ENCODE data around the gene ZNF283. TPM values are rescaled to one million over a fixed set of nuclear protein-coding genes. Genes with fewer than 3 reads are reported as not detected.

ZNF283 gene
- 2.7 and 7.1 TPM in 2 replicates for total RNA-seq

DNA sequence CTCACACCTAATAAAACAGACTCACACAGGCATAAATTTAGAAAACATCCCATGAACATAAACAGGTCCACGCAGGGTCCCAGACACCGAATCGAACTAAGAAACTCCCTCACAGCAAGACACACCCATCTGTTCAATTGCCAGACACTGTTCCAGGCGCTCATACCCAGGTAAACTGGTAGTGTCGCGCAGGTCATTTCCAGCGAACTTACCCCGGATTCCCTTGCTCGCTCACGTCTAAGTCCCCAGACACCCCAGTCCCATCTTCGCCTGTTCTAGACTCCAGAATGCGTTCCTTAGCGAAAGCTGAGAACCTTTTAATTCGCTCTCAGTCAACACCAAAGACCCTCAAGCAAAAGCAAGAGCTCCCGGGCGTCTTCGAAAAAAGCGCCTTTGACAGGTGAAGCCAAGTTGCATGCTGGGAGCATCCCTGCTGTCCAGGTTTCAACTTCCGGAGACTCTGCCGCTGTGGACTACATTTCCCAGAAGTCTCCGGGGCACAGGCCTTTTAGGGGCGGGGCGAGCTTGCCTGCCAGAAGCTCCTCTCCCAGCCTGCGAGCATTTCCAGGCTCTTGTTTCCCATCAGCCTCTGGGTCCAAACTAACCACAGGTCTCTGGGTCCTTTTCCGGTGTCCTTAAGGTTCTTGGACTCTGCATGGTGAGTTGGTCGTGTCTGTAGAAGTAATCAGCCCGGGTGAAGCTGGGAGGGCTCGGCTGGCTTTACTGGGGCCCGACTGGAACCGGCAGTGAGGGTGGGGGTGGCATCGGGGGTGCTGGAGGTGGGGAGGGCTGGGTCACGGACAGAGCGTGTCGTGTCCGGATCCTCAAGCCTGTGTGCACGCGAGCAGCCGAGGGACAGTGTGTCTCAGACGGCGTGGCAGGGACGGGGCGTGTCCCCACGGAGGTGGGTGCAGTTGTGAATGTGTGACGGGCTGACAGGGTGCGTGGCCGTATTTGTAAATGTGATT is at the start of gene ZNF283:
TSS of gene ZNF283 (plus strand) at position 535 of the 968 bp plus-strand sequence. CDS start 6,184 bp downstream, outside the sequence.

DNA sequence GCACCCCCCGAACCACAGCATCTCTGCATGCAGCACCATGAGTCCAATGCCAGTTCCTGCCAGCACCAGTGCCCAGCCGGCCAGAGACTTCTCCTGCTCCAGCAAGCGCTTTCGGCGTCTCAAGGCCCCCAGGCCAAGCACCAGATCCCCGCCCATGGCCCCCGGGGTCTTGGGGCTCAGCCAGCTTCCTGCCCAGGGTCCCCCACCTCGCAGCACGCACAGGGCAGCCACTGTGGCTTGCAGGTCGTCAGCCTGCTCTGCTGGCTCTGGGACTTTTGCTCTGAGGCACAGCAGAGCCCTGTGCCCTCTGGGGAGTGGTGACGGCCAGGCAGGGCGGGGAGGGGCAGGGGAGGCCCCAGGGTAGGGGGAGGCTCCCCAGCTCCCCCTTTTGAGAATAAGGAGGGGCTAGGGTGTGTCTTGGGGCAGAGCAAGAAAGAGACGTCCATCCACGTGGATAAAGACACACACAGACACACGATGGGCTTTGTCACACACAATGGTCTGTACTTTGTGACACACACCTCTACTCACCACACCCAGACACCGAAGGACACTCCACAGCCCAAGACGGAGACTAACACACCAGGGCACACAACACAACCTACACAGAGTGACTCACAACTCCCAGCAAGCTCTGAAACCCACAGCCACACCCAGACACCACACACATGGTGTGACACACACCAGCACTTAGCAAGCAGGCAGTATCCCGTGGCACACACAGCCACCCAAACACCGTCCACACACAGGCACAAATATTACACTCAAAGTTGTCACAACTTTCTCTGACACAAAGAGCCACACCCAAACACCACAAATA is 46.2 kb upstream of the ZNF283 start, which contains the start of gene KCNN4:
TSS of gene KCNN4 (minus strand) at position 268 of the 820 bp plus-strand sequence. CDS start at position 156, 112 bp downstream.

DNA sequence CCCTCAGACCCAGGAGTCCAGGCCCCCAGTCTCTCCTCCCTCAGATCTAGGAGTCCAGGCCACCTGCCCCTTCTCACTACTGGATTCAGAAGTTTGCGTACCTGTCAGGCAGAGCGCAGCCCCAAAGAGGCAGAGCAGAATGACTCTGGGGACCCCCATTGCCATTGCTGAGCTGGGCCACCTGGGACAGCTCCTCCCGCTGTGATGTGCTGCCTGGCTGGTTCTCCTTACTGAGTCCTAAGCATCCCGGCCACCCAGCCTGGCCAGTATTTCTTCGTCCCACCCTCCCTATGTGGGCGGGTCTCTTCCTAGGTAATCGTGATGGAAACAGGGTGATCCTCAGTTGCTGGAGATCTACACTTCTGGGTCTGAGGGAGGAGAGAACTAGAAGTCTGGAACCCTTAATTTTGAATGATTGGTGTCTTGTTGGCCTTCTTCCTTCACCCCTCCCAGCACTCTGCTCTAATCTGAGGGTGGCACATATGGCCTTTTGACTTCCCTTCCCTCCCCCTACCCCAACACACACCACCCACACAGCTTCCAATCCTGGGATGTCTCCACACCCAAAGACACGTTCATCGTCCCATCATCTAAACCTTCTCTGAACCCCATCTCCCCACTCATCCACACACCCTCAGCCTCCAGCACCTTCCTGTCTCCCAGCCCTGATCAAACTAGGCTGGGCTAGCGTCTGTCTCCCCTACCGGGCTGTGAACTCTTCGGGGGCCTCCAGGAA is 24.7 kb upstream of the ZNF283 start, which contains the start of gene LYPD5:
TSS of gene LYPD5 (minus strand) at position 232 of the 736 bp plus-strand sequence. CDS start at position 165, 67 bp downstream.

DNA sequence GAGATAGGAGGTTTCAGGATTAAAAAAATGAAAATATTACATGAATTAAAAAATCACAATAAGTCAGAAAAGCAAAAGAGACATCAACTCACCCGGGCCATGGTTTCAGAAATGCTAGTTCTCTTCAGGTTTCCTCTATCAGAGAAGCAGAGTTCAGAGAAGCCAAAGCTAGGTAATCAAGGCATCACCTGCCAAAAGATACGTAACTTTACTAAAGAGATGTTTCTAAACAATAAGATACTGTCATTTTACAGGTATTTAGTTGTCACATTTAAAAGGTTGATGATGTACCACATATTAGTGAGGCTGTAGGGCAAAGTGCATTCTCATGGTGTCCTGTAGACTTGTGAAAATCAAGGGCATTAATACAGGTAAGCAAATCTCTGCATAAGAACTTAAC is 56.7 kb downstream of the ZNF283 start, which contains the start of gene ZNF404:
TSS of gene ZNF404 (minus strand) at position 101 of the 400 bp plus-strand sequence.

Other genes starting within 250 kb of the ZNF283 start
- gene IRGQ, start 231.2 kb upstream of the ZNF283 start, total RNA-seq, result 15.8 and 43.0 TPM in 2 replicates
- gene ZNF576, start 230.7 kb upstream of the ZNF283 start, total RNA-seq, result 7.2 and 19.6 TPM in 2 replicates
- gene SRRM5, start 215.2 kb upstream of the ZNF283 start, total RNA-seq, result 0.26 TPM in 1 of 2 replicates, not detected in the other
- gene ZNF428, start 207.7 kb upstream of the ZNF283 start, total RNA-seq, result 38.3 and 93.3 TPM in 2 replicates
- 2.6 and 4.8 TPM in 2 replicates for gene CADM4, start 187.5 kb upstream of the ZNF283 start, total RNA-seq
- gene PLAUR, start 157.2 kb upstream of the ZNF283 start, total RNA-seq, result 119 and 142 TPM in 2 replicates
- gene IRGC, start 111.2 kb upstream of the ZNF283 start, total RNA-seq, result not detected in 2 replicates
- gene SMG9, start 72.4 kb upstream of the ZNF283 start, total RNA-seq, result 6.9 and 16.0 TPM in 2 replicates
- 5.4 TPM in 1 of 2 replicates, not detected in the other for gene KCNN4, start 46.3 kb upstream of the ZNF283 start, total RNA-seq
- 1.3 TPM in 1 of 2 replicates, not detected in the other for gene LYPD5, start 24.9 kb upstream of the ZNF283 start, total RNA-seq
- 1.9 and 11.3 TPM in 2 replicates for gene ZNF404, start 56.6 kb downstream of the ZNF283 start, total RNA-seq
- gene ZNF45, start 108.0 kb downstream of the ZNF283 start, total RNA-seq, result 7.2 and 22.8 TPM in 2 replicates
- 2.6 and 15.8 TPM in 2 replicates for gene ZNF221, start 123.9 kb downstream of the ZNF283 start, total RNA-seq
- gene ZNF155, start 156.9 kb downstream of the ZNF283 start, total RNA-seq, result 2.6 and 10.3 TPM in 2 replicates
- 2.2 and 3.7 TPM in 2 replicates for gene ZNF230, start 175.6 kb downstream of the ZNF283 start, total RNA-seq
- gene ZNF222, start 198.1 kb downstream of the ZNF283 start, total RNA-seq, result 3.5 and 5.4 TPM in 2 replicates
- gene ZNF223, start 224.7 kb downstream of the ZNF283 start, total RNA-seq, result 4.1 and 4.8 TPM in 2 replicates
- 2.1 and 7.8 TPM in 2 replicates for gene ZNF284, start 244.8 kb downstream of the ZNF283 start, total RNA-seq

All from epithelial cell of alveolus of lung (primary cell).